ENCODE data around the gene FAM199X.

The FAM199X gene

DNA sequence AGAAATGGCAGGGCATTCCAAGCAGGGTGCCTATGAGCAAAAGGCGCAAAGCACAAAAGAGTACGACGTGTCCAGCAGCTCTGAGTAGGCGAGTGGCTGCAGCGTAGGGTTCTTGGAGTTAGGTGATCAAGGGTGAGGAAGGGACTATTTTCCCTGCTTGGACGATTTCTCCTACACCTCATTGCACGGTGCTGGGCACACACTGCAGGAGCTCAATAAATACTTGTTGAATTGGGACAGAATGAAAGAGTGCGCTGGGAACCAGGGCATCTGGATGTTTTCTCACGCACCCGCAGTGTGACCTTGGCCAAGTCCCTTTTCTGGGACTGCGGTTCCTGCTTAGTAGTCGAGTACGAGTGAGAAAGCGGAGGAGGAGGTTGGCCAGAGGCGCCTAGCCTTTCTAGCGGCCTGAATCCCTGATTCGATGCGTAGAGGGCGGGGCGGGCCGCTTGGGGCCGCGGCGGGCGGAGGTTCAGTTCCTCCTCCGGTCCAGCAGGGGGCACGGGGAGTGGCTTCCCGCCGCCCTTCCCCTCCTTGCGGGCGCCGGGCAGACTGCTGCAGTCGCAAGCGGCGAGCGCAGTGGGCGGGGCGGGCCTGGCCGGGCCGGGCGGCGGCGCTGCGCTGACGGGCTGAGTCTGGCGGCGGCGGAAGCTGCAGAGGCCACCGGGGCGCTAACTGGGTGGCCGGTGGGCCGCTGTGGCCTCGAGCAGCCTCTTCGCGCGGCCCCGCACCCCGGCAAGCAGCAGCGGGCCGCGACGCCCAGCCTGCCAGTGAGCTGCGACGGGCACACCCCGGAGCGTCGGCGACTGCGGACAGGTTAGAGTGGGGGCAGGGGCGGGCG, at the start of gene FAM199X:
Gene FAM199X, plus strand, starts transcription at position 560 of the 841 bp plus-strand sequence. CDS start 333 bp downstream, outside the sequence.
- H3K27ac ChIP-seq, result peak within 1 kb of the TSS; percentile 53
- TF ChIP-seq, protein P1, sequence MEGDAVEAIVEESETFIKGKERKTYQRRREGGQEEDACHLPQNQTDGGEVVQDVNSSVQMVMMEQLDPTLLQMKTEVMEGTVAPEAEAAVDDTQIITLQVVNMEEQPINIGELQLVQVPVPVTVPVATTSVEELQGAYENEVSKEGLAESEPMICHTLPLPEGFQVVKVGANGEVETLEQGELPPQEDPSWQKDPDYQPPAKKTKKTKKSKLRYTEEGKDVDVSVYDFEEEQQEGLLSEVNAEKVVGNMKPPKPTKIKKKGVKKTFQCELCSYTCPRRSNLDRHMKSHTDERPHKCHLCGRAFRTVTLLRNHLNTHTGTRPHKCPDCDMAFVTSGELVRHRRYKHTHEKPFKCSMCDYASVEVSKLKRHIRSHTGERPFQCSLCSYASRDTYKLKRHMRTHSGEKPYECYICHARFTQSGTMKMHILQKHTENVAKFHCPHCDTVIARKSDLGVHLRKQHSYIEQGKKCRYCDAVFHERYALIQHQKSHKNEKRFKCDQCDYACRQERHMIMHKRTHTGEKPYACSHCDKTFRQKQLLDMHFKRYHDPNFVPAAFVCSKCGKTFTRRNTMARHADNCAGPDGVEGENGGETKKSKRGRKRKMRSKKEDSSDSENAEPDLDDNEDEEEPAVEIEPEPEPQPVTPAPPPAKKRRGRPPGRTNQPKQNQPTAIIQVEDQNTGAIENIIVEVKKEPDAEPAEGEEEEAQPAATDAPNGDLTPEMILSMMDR (conservative IDR thresholded peaks at IDR 0.05), result peak; percentile 62

DNA sequence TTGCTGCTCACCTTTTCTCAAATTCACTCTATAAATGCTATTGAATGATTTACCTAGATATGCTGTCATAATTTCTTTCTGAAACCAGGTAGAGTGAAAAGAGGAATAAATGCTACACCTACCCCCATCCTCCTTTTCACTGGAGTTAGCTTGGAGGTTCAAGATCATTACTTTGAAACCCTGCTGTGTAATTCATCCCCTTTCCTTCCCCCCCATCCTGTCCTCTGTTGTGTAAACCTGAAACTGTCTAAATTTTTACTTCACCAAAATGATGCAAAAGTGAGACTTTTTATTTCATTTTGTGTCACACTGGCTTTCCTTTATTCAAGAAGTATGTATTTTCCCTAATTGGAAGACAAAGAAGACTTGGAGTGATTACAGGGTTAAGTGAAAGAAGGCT, 48.5 kb upstream of the FAM199X start:
- TF ChIP-seq, protein P1 (conservative IDR thresholded peaks at IDR 0.05), result no peak
- H3K27ac ChIP-seq, result no peak overlapping the region

DNA sequence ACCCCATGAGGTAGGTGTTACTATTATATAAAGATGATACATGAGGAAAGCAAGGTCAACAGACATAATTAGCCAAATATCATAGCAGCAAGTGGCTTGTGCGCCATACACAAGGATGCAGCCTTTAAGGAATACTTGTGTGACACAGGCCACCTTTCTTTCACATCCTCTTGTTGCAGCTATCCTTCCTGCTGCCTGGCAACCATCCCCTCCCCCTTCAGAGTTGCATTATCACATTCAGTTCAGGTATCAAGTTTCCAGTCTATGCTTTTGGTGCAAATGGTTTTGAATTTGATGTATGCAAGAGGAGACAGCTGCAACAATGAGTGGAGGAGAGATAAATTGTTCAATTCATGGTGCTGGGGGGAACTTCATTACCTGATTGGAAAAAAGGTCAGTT, 47.5 kb upstream of the FAM199X start:
- no peak overlapping the region for H3K27ac ChIP-seq
- TF ChIP-seq, protein P1 (conservative IDR thresholded peaks at IDR 0.05), result no peak

DNA sequence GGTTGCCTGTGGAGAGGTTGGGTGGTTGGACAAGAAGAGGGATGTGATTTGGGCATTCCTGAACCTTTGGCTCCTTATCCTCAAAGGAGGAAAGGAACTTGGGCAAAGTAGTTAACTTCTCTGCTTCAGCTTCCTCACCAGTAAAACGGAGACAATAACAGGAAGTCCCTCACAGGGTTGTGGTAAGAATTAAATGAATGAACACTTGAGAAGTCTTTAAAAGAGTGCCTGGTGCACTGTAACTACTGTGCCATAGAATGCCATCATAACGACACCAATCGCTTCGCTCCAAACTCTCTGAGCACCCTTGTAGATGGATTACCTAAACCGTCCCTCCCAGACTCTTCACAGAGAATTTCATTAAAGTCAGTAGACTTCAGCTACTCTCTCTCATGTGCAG, 43.4 kb upstream of the FAM199X start:
- TF ChIP-seq, protein P1 (conservative IDR thresholded peaks at IDR 0.05), result no peak
- no peak overlapping the region for H3K27ac ChIP-seq

DNA sequence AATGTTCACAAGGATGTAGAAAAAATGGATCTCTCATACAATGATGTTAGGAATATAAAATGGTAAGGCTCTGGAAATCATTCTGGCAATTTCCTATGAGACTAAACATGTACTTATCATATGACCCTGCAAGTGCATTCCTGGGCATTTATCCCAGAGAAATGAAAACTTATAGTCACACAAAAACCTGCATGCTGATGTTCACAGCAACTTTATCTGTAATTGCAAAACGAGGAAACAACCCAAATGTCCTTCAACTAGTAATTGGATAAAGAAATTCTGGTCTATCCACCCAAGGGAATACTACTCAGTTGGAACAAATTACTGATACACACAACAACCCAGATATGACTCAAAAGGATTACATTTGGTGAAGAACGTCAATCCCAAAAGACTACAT, 39.4 kb upstream of the FAM199X start:
- TF ChIP-seq, protein P1 (conservative IDR thresholded peaks at IDR 0.05), result no peak
- H3K27ac ChIP-seq, result no peak overlapping the region

DNA sequence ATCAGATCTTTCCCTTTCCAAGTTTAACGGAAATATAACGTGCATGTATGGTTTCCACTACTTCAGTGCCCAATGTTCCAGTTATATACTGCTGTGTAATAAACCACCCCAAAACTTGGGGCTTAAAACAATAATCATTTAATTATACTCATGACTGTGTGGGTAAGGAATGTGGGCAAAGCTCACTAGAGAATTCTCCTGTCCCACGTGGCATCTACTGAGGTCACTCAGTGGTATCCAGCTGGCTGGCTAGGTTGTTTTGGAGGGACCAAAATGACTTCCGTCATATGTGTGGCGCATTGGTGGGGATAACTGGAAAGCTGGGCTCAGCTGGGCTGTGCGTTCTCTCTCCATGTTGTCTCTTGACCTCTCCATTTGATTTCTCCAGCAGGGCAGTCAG, 35.4 kb upstream of the FAM199X start:
- TF ChIP-seq, protein P1 (conservative IDR thresholded peaks at IDR 0.05), result no peak
- H3K27ac ChIP-seq, result no peak overlapping the region

DNA sequence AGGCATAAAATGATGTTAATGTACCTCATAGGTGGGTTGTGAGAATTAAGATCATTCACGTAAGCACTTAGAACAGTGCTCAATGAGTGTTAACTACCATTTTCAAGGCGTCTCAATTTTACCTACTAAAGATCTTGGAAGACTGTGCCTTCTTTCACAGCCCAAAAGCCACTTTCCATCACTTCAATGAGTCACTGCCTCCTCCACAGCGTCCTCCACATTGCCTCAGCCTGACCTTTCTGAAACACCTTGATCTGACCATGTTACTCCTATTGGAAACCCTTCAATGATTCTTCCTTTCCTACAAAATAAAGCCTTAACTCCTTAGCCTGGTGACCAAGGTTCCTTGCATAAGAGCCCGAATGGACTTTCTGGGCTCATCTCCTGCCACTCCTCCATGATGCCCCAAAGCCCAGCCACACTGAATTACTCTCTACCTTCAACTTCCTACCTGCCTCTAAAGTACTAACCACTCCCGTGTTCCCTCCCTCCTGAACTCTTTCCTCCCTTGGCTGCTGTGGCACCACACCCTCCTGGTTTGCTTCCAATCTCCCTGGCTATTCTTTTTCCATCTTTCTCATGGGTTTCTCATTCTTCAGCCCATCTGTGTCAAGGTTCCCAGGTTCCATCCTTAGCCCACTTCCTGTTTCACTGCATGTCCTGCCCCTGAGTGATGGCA, 31.5 kb upstream of the FAM199X start:
- TF ChIP-seq, protein P1 (conservative IDR thresholded peaks at IDR 0.05), result no peak
- H3K27ac ChIP-seq, result no peak overlapping the region

Measured in VCaP (cell line).